GM15510 (cell line): ENCODE measurements around the gene CYP17A1.

Experiments
- POLR2A ChIP-seq: IDR thresholded peaks from 3 replicates; pipeline ENCODE4 v1.6.1; 2011; ENCODE audit warnings: borderline replicate concordance; ENCODE audit not compliant: insufficient read length; ENCODE audit errors: extremely low read depth

Gene CYP17A1

GRCh38 chr10:102837230-102837721 is at the start of gene CYP17A1:
CYP17A1 (minus strand) TSS chr10:102837413; CDS start chr10:102837361, 52 bp downstream.
- TF ChIP-seq POLR2A, result no peak

GRCh38 chr10:102880256-102880655 is 43.0 kb upstream of the CYP17A1 start:
- no peak for TF ChIP-seq POLR2A

GRCh38 chr10:102878629-102879028 is 41.4 kb upstream of the CYP17A1 start:
- no peak for TF ChIP-seq POLR2A

GRCh38 chr10:102876747-102877153 is 39.5 kb upstream of the CYP17A1 start:
- TF ChIP-seq POLR2A, result no peak

- TF ChIP-seq POLR2A, result no peak
These were observed 35.0 kb upstream of the CYP17A1 start for GRCh38 chr10:102872163-102872562.

- no peak for TF ChIP-seq POLR2A
These were observed 33.0 kb upstream of the CYP17A1 start for GRCh38 chr10:102870221-102870620.

GRCh38 chr10:102869258-102870198 is 32.3 kb upstream of the CYP17A1 start, which contains the start of gene AS3MT:
AS3MT (plus strand) TSS chr10:102869470; CDS start chr10:102869593, 123 bp downstream.
- no peak for TF ChIP-seq POLR2A

GRCh38 chr10:102868911-102869257 is 31.7 kb upstream of the CYP17A1 start:
- no peak for TF ChIP-seq POLR2A

GRCh38 chr10:102865620-102866019 is 28.4 kb upstream of the CYP17A1 start:
- TF ChIP-seq POLR2A, result no peak

- TF ChIP-seq POLR2A, result no peak
These were observed 26.4 kb upstream of the CYP17A1 start for GRCh38 chr10:102863660-102864059.

GRCh38 chr10:102859911-102860310 is 22.7 kb upstream of the CYP17A1 start:
- no peak for TF ChIP-seq POLR2A

GRCh38 chr10:102856758-102857424 is 19.7 kb upstream of the CYP17A1 start:
- TF ChIP-seq POLR2A, result no peak

- TF ChIP-seq POLR2A, result no peak
These were observed 12.9 kb upstream of the CYP17A1 start for GRCh38 chr10:102850025-102850518.

GRCh38 chr10:102845352-102845902 is 8.2 kb upstream of the CYP17A1 start:
- TF ChIP-seq POLR2A, result no peak

- no peak for TF ChIP-seq POLR2A
These were observed 4.7 kb upstream of the CYP17A1 start for GRCh38 chr10:102841827-102842345.
